ENCODE results near the gene SLC51B. TPM values are rescaled to one million over a fixed set of nuclear protein-coding genes. Genes with fewer than 3 reads are reported as not detected.

SLC51B gene
- total RNA-seq, 1 experiment from 2014 or later, result not detected

DNA sequence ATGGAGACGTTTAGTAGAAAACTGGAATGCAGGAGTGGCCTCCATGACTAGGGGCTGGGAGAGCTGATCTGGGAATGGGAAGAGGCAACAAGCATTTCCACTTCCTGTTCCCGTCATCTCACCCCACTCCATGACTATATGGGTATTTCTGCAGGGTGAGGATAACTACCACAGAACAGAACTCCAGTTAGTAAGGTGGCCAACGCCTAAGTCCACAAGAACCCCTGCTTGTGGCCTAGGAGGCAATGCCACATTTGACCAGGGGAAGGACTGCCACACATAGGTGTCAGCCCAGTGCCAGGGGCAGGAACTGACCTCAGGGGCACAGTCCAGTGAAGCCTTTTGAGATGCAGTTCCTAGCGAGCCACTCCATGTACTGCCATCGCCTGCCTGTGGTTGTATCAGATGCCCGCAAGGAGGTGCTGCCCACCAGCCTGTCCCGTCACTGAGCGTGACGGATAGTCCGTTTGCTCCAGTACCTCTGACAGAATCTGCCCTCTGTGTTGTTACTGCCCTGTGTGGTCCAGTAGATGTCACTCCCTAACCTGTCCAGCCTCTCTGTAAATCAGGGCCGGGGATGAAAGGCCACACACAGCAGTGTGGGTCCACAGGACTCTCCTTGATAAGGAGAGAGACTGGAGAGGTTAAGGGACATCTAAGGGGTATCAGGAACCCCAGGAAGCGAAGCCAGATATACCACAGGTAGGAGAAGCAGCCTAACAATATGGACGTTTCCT lies 12.2 kb upstream of the SLC51B start (continued):
- TF ChIP-seq RAD21 (IDR thresholded peaks at IDR 0.05; ENCODE audit: low read depth) (peak; percentile 92), POLR2A (IDR thresholded peaks at IDR 0.05; ENCODE audit: borderline replicate concordance, extremely low read depth, insufficient read depth, insufficient read length) (no peak), SP1 (IDR thresholded peaks at IDR 0.05; ENCODE audit: low read depth) (no peak), ZNF274 (IDR thresholded peaks at IDR 0.05; ENCODE audit: low read depth, low read length) (no peak), EZH2phosphoT487 (IDR thresholded peaks at IDR 0.05; ENCODE audit: borderline replicate concordance) (no peak)

DNA sequence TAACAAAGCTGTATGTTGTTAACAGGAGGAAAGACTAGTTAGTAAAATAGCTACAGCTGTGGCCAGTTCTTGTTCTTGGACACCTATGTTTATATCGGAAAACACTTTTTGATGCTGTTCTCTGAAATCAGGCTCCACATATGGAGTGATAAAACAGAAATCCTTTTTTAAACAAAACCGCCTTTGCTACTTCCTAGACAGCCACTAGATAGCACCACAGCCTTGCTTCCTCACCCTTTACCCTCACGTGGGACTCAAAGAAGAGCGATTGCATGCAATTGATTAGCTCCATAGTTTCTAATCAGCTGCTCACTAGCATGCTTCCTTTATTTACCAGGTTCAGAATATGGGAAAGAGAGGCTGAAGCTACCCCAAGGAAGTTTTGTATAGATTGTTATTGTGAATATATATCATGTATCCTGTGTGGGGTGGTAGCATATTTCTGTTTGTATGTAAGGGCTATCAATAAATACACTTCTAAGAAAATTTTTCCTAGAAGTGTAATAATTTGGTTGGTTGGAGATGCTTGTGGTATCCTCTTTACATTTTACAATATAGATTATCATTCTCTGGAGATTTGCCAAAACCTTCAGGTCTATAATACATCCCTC lies 11.4 kb upstream of the SLC51B start:
- H4K20me1 ChIP-seq (ENCODE audit: insufficient read depth), result no peaks in the 10 kb centered on the region
- TF ChIP-seq CBX3 (IDR thresholded peaks at IDR 0.05; ENCODE audit: low read depth) (no peak), JUND (IDR thresholded peaks at IDR 0.05) (no peak), RAD21 (IDR thresholded peaks at IDR 0.05; ENCODE audit: low read depth) (peak; percentile 75), POLR2A (IDR thresholded peaks at IDR 0.05; ENCODE audit: borderline replicate concordance, extremely low read depth, insufficient read depth, insufficient read length) (no peak), TCF7L2 (IDR thresholded peaks at IDR 0.05; ENCODE audit: borderline replicate concordance, extremely low read depth, insufficient read depth, insufficient read length) (no peak)
- TF ChIP-seq, protein P1, sequence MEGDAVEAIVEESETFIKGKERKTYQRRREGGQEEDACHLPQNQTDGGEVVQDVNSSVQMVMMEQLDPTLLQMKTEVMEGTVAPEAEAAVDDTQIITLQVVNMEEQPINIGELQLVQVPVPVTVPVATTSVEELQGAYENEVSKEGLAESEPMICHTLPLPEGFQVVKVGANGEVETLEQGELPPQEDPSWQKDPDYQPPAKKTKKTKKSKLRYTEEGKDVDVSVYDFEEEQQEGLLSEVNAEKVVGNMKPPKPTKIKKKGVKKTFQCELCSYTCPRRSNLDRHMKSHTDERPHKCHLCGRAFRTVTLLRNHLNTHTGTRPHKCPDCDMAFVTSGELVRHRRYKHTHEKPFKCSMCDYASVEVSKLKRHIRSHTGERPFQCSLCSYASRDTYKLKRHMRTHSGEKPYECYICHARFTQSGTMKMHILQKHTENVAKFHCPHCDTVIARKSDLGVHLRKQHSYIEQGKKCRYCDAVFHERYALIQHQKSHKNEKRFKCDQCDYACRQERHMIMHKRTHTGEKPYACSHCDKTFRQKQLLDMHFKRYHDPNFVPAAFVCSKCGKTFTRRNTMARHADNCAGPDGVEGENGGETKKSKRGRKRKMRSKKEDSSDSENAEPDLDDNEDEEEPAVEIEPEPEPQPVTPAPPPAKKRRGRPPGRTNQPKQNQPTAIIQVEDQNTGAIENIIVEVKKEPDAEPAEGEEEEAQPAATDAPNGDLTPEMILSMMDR (IDR thresholded peaks at IDR 0.05 in 2 of 3, conservative IDR thresholded peaks at IDR 0.05 in 1 of 3; ENCODE audit: borderline replicate concordance in 1 of 3, insufficient read depth in 1 of 3, low read depth in 2 of 3, low read length in 2 of 3), result peak; percentile 48 to 57 (median 54); a peak in 4 of 6 replicates
- TF ChIP-seq, protein P2, sequence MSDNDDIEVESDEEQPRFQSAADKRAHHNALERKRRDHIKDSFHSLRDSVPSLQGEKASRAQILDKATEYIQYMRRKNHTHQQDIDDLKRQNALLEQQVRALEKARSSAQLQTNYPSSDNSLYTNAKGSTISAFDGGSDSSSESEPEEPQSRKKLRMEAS (IDR thresholded peaks at IDR 0.05), result 0 out of 2 replicates have a peak, but pooled peaks have one; percentile 11
- ATAC-seq, result peak; percentile 43
- H3K36me3 ChIP-seq (ENCODE audit: control insufficient read depth in 1 of 2, insufficient read depth in 2 of 2, low read length in 2 of 2), result no peaks in the 10 kb centered on the region
- CTCF ChIA-PET, result interaction anchor here (0.6 to 1.8 kb wide), 12 partner anchors 18 to 264 kb away, joined by 3 to 13 read pairs (median 4); partner anchors contain the start of genes CLPX and PARP16
- no peak overlapping the region for H3K4me3 ChIP-seq (replicated peaks in 1 of 2; ENCODE audit: low read depth in 1 of 2, low read length in 2 of 2)
- peak; percentile 31 for DNase-seq (ENCODE audit: low read depth, low spot score)
- no peaks in the 10 kb centered on the region for H3K27me3 ChIP-seq (ENCODE audit: insufficient read depth, low read length)
- H3K9me2 ChIP-seq (ENCODE audit: insufficient read depth), result no peaks in the 10 kb centered on the region
- no peak overlapping the region for H3K9ac ChIP-seq (ENCODE audit: low read length)
- H3K4me2 ChIP-seq (ENCODE audit: low read length), result peak overlapping the region; percentile 57
- H3K9me3 ChIP-seq (ENCODE audit: control insufficient read depth in 1 of 2, insufficient read depth in 1 of 2, low read depth in 1 of 2, low read length in 2 of 2), result no peaks in the 10 kb centered on the region
- intact Hi-C loops (cut with micrococcal nuclease), result loop anchor here (1.0 to 5.0 kb wide), 8 partner anchors 21 to 352 kb away; partner anchors contain the start of genes CLPX, PIF1 and RNU5B-1
- POLR2A ChIA-PET, result interaction anchor here (2.4 kb wide), 1 partner anchor 271 kb away, joined by 9 read pairs; the partner anchor contains the start of gene RNU5B-1
- RAD21 ChIA-PET (ENCODE audit: low non-redundant PET in 1 of 2, low total read pairs in 2 of 2, uncharacterized antibody in 2 of 2, unreplicated experiment in 2 of 2), result interaction anchor here in 1 of 2 experiments (1.0 to 1.2 kb wide), 2 partner anchors 68 to 271 kb away, joined by 3 to 4 read pairs; partner anchors contain the start of gene RNU5B-1
- H2AFZ ChIP-seq (ENCODE audit: low read depth, low read length, poor library complexity, severe bottlenecking), result peak overlapping the region; percentile 96
- peaks cover 0 to 19% of the 10 kb centered on the region in 2 experiments; a peak in 3 of 4 replicates for H3K4me1 ChIP-seq (ENCODE audit: control insufficient read depth in 1 of 2, insufficient read depth in 2 of 2, low read length in 2 of 2)
- peaks cover 4% of the 10 kb centered on the region for H3K79me2 ChIP-seq (ENCODE audit: insufficient read depth, low read length)
- BruUV-seq (replicated peaks), result no TSS peak
- no peak overlapping the region for H3K27ac ChIP-seq (ENCODE audit: low read depth, low read length)

Data from HCT116 (cell line).